ENCODE data around the gene BUD23.

GRCh38 chr7:73669858-73670385 lies 13.5 kb upstream of the BUD23 start:
- TF ChIP-seq CTCF (IDR thresholded peaks at IDR 0.05; ENCODE audit: extremely low read depth in 1 of 2, insufficient read depth in 1 of 2, low read depth in 1 of 2, low read length in 2 of 2) (no peak), POLR2AphosphoS5 (IDR thresholded peaks at IDR 0.05; ENCODE audit: insufficient read depth, low read depth, low read length) (no peak), FOS (IDR thresholded peaks at IDR 0.05; ENCODE audit: borderline replicate concordance, insufficient read depth, low read length) (no peak), MAX (IDR thresholded peaks at IDR 0.05; ENCODE audit: insufficient read depth, insufficient read length) (no peak), POLR2A (IDR thresholded peaks at IDR 0.05; ENCODE audit: low read depth, low read length) (no peak), MYC (IDR thresholded peaks at IDR 0.05; ENCODE audit: low read depth, low read length) (no peak)

Measured in endothelial cell of umbilical vein (primary cell).